ENCODE measurements around the gene CCDC81.

CCDC81 gene

GRCh38 chr11:86442420-86442819 lies 67.7 kb downstream of the CCDC81 start:
- DNase-seq, result no peak

- DNase-seq, result no peak
Observed at GRCh38 chr11:86442827-86443226, 68.1 kb downstream of the CCDC81 start.

GRCh38 chr11:86443415-86443814 lies 68.7 kb downstream of the CCDC81 start:
- DNase-seq, result no peak

GRCh38 chr11:86444981-86445380 lies 70.3 kb downstream of the CCDC81 start:
- no peak for DNase-seq

GRCh38 chr11:86446163-86446923 lies 71.7 kb downstream of the CCDC81 start:
- no peak for DNase-seq

- DNase-seq, result no peak
Observed at GRCh38 chr11:86446924-86447285, 72.2 kb downstream of the CCDC81 start.

GRCh38 chr11:86447763-86448480 lies 73.2 kb downstream of the CCDC81 start:
- DNase-seq, result no peak

- no peak for DNase-seq
Observed at GRCh38 chr11:86449993-86450629, 75.4 kb downstream of the CCDC81 start.

- DNase-seq, result no peak
Observed at GRCh38 chr11:86453290-86454030, 78.8 kb downstream of the CCDC81 start.

GRCh38 chr11:86456075-86456939 lies 81.6 kb downstream of the CCDC81 start:
- DNase-seq, result peak; percentile 75

GRCh38 chr11:86458294-86459001 lies 83.8 kb downstream of the CCDC81 start:
- no peak for DNase-seq

GRCh38 chr11:86459002-86459385 lies 84.3 kb downstream of the CCDC81 start:
- no peak for DNase-seq

- DNase-seq, result no peak
Observed at GRCh38 chr11:86459682-86460460, 85.2 kb downstream of the CCDC81 start.

GRCh38 chr11:86460461-86461385 lies 86.0 kb downstream of the CCDC81 start:
- no peak for DNase-seq

- DNase-seq, result no peak
Observed at GRCh38 chr11:86461892-86462291, 87.2 kb downstream of the CCDC81 start.

GRCh38 chr11:86463120-86463519 lies 88.4 kb downstream of the CCDC81 start:
- DNase-seq, result no peak

GRCh38 chr11:86463955-86464354 lies 89.3 kb downstream of the CCDC81 start:
- no peak for DNase-seq

GRCh38 chr11:86464509-86465221 lies 90.0 kb downstream of the CCDC81 start:
- no peak for DNase-seq

- DNase-seq, result no peak
Observed at GRCh38 chr11:86468169-86468568, 93.5 kb downstream of the CCDC81 start.

All from activated CD4-positive, CD25-positive, alpha-beta regulatory T cell treated with anti-CD3 and anti-CD28 coated beads, Interleukin-2, amount 50 U/mL, for 72 hours (primary cell).